AG04450 (cell line): ENCODE measurements around the gene CEACAM3. TPM values are rescaled to one million over a fixed set of nuclear protein-coding genes. Genes with fewer than 3 reads are reported as not detected.

ENCODE experiments used
- CTCF ChIA-PET: fragments of 300-600, 350-600 bp; formaldehyde crosslinking; extraction: SDS; loops from one replicate; lab custom pipeline; 2022; ENCODE audit warnings: antibody characterized with exemption, inconsistent platforms; lab: Charles Lee
- POLR2A ChIA-PET: fragments of 350-600 bp; formaldehyde crosslinking; extraction: SDS; loops from one replicate; lab custom pipeline; 2021; ENCODE audit warnings: antibody characterized with exemption, inconsistent platforms; lab: Yijun Ruan, JAX
- DNase-seq: peaks from one replicate; pipeline ENCODE4 v3.0.0-alpha.2; 2011; ENCODE audit warnings: low read depth, low spot score
- H3K27ac ChIP-seq: one replicate; pipeline ENCODE4 v1.5.1; 2012; ENCODE audit warnings: low read depth, low read length, control low read depth
- H3K27me3 ChIP-seq: one replicate; pipeline ENCODE4 v1.6.0; 2012; ENCODE audit warnings: low read length; ENCODE audit not compliant: control insufficient read depth, insufficient read depth
- H3K4me3 ChIP-seq: 2 replicates; pipeline ENCODE4 v1.5.1; 2011; ENCODE audit warnings: mild to moderate bottlenecking, low read depth, low read length, control low read depth
- H3K9me3 ChIP-seq: 2 replicates; pipeline ENCODE4 v1.5.1; 2012; ENCODE audit warnings: low read length; ENCODE audit not compliant: control insufficient read depth, insufficient read depth
- CTCF ChIP-seq: IDR thresholded peaks from 2 replicates; pipeline ENCODE4 v1.5.1; 2011; ENCODE audit warnings: low read depth, low read length, control low read depth, inconsistent platforms
- polyA plus RNA-seq: library from polyadenylated mRNA; depleted of rRNA; stranded (reverse); fragments of >200 nt; gene quantifications from 2 replicates; pipeline ENCODE4 v1.2.3, GENCODE V29; 2011; rRNA removed

Gene CEACAM3
- polyA plus RNA-seq, 1 experiment = not detected

- H3K27me3 ChIP-seq = peaks cover 46% of the 10 kb centered on the region
- DNase-seq = no peak
- CTCF ChIA-PET = interaction anchor here (1.7 kb wide), 1 partner anchor 69 kb away, joined by 5 read pairs; no protein-coding TSS in a partner anchor
- TF ChIP-seq CTCF = no peak
- H3K4me3 ChIP-seq = no peak overlapping the region
- H3K9me3 ChIP-seq = no peaks in the 10 kb centered on the region
- POLR2A ChIA-PET = no interaction called here
- H3K27ac ChIP-seq = no peak overlapping the region
Measured at GRCh38 chr19:41853768-41854167, 57.4 kb downstream of the CEACAM3 start.

- Histone ChIP-seq H3K4me3 (peak overlapping the region; percentile 99), H3K9me3 (no peaks in the 10 kb centered on the region), H3K27ac (peak overlapping the region; percentile 95), H3K27me3 (peaks cover 13% of the 10 kb centered on the region)
- no peak for TF ChIP-seq CTCF
- DNase-seq = no peak
- CTCF ChIA-PET = interaction anchor here (0.5 to 2.2 kb wide), 6 partner anchors 10 to 102 kb away, joined by 3 to 10 read pairs (median 6); no protein-coding TSS in a partner anchor
- POLR2A ChIA-PET = interaction anchor here (0.6 to 2.7 kb wide), 6 partner anchors 9 to 420 kb away, joined by 3 to 28 read pairs (median 4); partner anchors contain the start of genes ARHGEF1 and RABAC1
Measured at GRCh38 chr19:41859213-41859617, 62.8 kb downstream of the CEACAM3 start.

GRCh38 chr19:41859618-41860418, 63.4 kb downstream of the CEACAM3 start, which contains the start of gene RPS19:
TSS of gene RPS19 (plus strand) at chr19:41860255. CDS start at chr19:41860775, 520 bp downstream.
- Histone ChIP-seq H3K27me3 (peaks cover 7% of the 10 kb centered on the region), H3K27ac (peak within 1 kb of the TSS; percentile 95), H3K4me3 (peak within 1 kb of the TSS; percentile 99), H3K9me3 (no peaks in the 10 kb centered on the region)
- ChIA-PET POLR2A (interaction anchor here (0.5 to 2.7 kb wide), 10 partner anchors 9 to 1225 kb away, joined by 3 to 28 read pairs (median 4); partner anchors contain the start of genes ARHGEF1 and RABAC1), CTCF (interaction anchor here (0.9 to 2.2 kb wide), 5 partner anchors 10 to 65 kb away, joined by 3 to 10 read pairs (median 6); no protein-coding TSS in a partner anchor)
- DNase-seq = peak; percentile 96
- peak; percentile 64 for TF ChIP-seq CTCF

GRCh38 chr19:41860419-41861115, 64.2 kb downstream of the CEACAM3 start:
- Histone ChIP-seq H3K27ac (peak overlapping the region; percentile 80), H3K9me3 (no peaks in the 10 kb centered on the region), H3K4me3 (peak overlapping the region; percentile 99), H3K27me3 (peaks cover 2% of the 10 kb centered on the region)
- ChIA-PET CTCF (interaction anchor here (0.5 to 1.7 kb wide), 3 partner anchors 11 to 174 kb away, joined by 3 to 6 read pairs (median 4); no protein-coding TSS in a partner anchor), POLR2A (interaction anchor here (1.4 to 2.7 kb wide), 4 partner anchors 8 to 98 kb away, joined by 6 to 28 read pairs (median 15); partner anchors contain the start of gene RABAC1)
- no peak for TF ChIP-seq CTCF
- DNase-seq = no peak

Other genes starting within 250 kb of the CEACAM3 start
- gene CEACAM21, start 220.4 kb upstream of the CEACAM3 start, polyA plus RNA-seq = not detected in 2 replicates
- gene CEACAM4, start 169.5 kb upstream of the CEACAM3 start, polyA plus RNA-seq = not detected in 2 replicates
- gene CEACAM7, start 108.3 kb upstream of the CEACAM3 start, polyA plus RNA-seq = not detected in 2 replicates
- not detected in 2 replicates for gene CEACAM5, start 88.0 kb upstream of the CEACAM3 start, polyA plus RNA-seq
- not detected in 2 replicates for gene CEACAM6, start 41.1 kb upstream of the CEACAM3 start, polyA plus RNA-seq
- not detected in 2 replicates for gene LYPD4, start 48.1 kb downstream of the CEACAM3 start, polyA plus RNA-seq
- not detected in 2 replicates for gene DMRTC2, start 48.5 kb downstream of the CEACAM3 start, polyA plus RNA-seq
- 1,320 and 1,738 TPM in 2 replicates for gene RPS19, start 63.7 kb downstream of the CEACAM3 start, polyA plus RNA-seq
- 0.20 and 0.36 TPM in 2 replicates for gene CD79A, start 80.7 kb downstream of the CEACAM3 start, polyA plus RNA-seq
- gene ARHGEF1, start 86.6 kb downstream of the CEACAM3 start, polyA plus RNA-seq = 19.5 and 24.1 TPM in 2 replicates
- not detected in 2 replicates for gene ERFL, start 131.9 kb downstream of the CEACAM3 start, polyA plus RNA-seq
- gene RABAC1, start 162.7 kb downstream of the CEACAM3 start, polyA plus RNA-seq = 149 and 215 TPM in 2 replicates
- gene ATP1A3, start 197.6 kb downstream of the CEACAM3 start, polyA plus RNA-seq = 0.05 TPM in 1 of 2 replicates, not detected in the other